ENCODE results near the gene TPRG1L.

DNA sequence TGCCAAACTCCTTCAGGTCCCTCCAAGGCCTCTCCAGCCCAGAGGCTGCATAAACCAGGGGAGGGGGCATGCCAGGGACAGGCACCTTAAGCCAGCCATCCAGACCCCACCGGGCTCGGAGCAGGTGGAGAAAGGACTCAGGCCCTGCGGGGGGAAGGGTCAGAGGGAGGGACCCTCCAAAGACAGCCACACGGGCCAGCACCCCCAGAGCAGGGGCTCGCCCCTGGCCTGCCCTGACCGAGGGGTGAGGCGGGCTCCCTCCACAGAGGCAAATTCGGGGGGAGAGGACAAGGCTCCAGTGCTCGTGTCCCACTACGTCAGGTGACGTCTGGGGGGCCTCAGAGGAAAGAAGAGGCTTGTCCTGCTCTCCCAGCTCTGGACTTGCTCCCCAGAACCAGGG, 21.7 kb upstream of the TPRG1L start:
- TF ChIP-seq FOXK2 (IDR thresholded peaks at IDR 0.05): no peak
- no peak for TF ChIP-seq TARDBP (IDR thresholded peaks at IDR 0.05)
- TF ChIP-seq ARNT (IDR thresholded peaks at IDR 0.05): no peak
- no peak for TF ChIP-seq FOXM1 (IDR thresholded peaks at IDR 0.05; ENCODE audit: borderline replicate concordance)

Measured in HEK293T (cell line).